Measurements from ENCODE around the gene UBA1.
"Not testable (repeated sequence)": the region's sequence is repeated elsewhere in the genome, so short reads cannot be mapped to it uniquely, and the experiment has no call there.

The UBA1 gene

DNA sequence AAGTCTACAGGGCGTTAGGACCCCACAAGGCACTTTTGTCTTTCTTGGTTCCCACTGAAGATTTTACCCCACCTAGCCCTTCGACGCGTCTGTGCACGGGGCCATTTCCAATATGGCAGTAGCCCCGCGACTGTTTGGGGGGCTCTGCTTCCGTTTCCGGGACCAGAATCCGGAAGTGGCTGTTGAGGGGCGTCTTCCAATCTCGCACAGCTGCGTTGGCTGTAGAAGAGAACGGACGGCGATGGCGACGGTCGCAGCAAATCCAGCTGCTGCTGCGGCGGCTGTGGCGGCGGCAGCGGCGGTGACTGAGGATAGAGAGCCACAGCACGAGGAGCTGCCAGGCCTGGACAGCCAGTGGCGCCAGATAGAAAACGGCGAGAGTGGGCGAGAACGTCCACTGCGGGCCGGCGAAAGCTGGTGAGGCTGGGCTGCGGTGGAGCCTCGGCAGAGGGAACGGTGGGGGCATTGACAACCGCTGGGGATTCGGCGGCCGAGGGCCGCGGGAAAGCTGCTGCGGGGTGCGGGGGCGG lies 39.2 kb downstream of the UBA1 start, which contains the start of gene USP11:
TSS of gene USP11 (plus strand) at position 207 of the 530 bp plus-strand sequence. CDS start at position 242, 35 bp downstream.
- peak; percentile 69 for DNase-seq

DNA sequence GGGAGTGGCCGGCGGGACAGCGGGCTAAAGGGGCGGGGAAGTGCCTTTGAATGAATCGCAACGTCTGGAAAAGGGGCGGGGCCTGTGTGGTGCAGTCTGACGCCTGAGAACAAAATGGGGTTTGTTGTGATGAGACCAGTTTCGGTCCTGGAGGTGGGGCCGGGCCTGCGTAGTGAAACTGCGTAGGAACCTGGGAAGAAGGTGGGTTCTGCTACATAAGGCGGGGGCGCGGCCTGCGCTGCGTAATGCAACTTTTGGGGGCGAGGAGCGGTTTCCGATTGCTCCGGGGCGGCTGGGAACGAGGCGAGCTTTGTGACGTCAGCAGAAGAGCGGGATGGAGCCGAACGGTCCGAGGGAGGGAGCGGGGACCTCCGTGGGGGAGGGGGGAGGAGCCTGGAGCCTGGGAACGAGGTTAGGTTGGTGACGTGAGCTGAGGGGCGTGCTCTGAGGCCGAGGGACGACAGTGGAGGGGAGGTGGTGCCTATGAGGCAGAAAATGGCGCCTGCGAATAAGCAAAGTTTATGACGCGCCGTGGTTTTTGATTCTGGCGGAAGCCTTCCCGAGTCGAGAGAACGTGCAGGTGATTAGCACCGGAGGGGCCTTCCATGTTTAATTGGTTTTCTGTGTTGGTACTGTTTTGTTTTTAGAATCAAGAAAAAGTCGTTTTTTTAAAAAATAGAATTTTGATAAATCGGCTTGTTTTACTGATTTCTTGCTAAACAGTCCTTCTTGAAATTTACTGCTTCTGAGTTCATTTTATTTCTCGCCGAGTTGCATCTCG lies 39.9 kb downstream of the UBA1 start:
- DNase-seq = peak; percentile 94

DNA sequence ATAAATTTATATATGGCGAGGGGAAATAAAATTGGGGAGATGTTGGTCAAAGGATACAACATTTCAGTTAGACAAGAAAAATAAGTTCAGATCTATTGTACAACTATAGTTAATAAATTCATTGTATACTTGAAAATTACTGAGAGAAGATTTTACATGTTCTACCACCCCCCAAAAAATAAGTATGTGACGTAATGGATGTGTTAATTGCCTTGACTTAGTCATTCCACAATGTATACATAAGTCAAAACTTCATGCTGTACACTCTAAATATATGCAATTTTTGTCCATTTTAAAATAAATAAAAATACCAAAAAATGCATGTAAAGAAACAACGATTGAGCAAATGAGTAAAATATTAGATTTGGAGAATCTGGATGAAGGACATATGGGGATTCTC lies 41.0 kb downstream of the UBA1 start:
- DNase-seq = no peak

DNA sequence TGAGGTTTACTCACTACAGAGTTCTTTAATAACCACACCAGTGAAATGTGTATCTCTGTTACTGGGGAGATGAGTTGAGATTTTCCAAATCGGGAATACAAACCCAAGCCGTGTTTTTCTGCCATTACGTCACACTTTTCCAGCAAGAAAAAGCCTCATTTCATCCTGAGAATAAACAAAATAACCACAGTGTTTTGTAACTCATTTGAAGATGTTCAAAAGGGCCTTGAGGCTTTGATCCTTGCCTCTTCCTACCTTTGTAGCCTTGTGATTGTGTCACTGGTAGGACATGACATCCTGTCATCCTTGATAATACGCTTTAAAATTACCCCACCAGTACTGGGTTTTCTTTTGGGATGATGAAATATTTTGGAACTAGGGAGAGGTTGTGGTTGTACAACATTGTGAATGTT lies 42.1 kb downstream of the UBA1 start:
- DNase-seq = no peak

DNA sequence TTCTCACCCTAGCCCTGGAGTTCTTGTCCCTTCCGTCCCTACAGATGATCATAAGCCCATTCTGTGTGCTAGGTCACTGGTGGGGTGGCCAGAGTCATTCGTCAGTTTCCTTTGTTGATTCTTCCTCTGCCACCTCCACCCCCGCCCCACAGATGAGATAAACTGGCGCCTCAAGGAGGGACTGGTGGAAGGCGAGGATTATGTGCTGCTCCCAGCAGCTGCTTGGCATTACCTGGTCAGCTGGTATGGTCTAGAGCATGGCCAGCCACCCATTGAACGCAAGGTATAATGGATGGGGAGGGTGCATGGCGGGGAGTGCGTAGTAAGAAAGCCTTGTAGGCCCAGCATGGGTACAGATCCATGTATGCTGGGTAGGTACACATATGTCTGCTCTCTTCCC lies 45.6 kb downstream of the UBA1 start:
- DNase-seq = no peak

DNA sequence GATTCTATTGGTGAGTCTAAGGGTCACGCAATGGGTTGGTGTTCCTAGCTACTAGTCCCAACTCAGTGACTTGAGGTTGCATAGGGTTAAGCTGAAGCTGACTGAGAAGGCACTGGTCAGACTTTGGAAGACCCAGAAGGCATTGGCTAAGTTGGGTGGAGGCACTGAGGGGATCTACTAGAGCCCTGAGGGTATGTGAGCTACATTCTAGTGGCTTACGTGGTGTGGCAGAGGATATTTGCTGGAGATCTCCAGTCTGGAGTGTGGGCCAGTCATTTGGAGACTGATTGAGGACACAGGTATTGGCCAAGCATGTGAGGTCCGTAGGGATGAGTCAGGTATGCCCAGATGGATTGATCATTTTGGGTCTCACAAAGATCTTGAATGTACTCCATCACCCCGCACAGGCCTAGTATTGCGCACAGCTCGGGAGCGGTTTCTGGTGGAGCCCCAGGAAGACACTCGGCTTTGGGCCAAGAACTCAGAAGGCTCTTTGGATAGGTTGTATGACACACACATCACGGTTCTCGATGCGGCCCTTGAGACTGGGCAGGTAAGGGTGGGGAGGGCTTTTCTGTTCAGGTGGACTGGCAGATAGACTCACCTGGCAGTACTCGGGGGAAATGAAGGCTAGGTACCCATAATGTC lies 46.4 kb downstream of the UBA1 start:
- no peak for DNase-seq

DNA sequence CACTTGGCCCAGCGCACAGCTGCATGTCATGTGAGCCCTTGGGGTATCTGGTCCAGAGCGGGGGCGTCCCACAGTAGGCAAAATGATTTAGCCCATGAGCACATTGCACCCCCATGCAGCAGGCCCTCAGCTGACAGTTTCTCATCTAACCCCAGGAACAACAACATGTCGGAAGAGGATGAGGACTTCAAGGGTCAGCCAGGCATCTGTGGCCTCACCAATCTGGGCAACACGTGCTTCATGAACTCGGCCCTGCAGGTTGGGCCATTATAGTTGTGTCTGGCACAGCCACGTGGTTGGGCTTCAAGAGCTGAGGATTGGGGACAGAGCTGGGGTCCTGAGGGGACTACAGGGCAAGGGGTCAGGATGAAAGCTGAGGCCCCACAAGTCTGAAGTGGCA lies 47.0 kb downstream of the UBA1 start:
- DNase-seq = no peak

DNA sequence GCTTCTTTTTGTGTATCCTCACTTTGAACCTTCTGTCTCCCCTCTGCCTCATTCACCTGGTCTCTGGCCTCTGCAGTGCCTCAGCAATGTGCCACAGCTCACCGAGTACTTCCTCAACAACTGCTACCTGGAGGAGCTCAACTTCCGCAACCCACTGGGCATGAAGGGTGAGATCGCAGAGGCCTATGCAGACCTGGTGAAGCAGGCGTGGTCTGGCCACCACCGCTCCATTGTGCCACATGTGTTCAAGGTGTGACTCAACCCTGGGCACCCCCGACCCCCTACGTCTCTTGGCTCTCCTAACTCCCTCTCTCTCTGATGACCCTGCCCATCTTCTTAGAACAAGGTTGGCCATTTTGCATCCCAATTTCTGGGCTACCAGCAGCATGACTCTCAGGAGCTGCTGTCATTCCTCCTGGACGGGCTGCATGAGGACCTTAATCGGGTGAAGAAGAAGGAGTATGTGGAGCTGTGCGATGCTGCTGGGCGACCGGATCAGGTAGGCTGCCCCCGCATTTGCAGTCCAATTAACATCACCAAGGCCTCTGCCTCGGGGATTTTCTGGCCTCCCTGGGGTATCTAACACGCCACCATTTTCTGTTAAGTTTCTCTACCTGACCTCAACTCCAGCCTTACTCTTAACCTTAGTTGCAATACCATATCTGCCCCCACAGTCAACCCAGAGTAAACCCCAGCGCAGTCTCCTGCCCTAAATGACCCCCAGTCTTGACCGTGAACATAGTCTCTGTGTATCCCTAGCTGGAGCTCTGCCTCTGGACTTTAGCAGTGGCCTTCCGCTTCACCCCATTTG lies 47.8 kb downstream of the UBA1 start:
- no peak for DNase-seq

DNA sequence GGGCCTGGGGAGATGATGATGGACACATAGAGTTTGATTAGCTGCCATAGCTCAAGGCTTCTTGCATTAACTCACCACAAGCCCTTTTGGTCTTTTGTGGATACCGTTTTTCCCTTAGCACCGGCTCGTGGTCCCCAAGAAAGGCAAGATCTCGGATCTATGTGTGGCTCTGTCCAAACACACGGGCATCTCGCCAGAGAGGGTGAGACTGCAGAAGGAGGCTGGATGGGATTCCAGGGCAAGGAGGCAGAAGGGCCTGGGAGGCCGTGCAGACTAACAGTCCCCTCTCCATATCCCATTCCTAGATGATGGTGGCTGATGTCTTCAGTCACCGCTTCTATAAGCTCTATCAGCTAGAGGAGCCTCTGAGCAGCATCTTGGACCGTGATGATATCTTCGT lies 48.7 kb downstream of the UBA1 start:
- no peak for DNase-seq

DNA sequence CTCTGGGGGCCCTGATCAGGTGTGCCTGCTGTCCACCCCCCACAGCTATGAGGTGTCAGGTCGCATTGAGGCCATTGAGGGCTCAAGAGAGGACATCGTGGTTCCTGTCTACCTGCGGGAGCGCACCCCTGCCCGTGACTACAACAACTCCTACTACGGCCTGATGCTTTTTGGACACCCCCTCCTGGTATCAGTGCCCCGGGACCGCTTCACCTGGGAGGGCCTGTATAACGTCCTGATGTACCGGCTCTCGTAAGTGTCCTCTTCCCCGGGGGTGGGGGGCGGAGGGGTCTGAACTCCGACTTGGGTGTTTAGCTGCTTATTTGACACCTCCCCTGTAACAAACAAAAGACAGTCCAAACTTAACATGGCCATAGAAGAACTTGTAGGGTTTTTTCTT lies 49.7 kb downstream of the UBA1 start:
- no peak for DNase-seq

DNA sequence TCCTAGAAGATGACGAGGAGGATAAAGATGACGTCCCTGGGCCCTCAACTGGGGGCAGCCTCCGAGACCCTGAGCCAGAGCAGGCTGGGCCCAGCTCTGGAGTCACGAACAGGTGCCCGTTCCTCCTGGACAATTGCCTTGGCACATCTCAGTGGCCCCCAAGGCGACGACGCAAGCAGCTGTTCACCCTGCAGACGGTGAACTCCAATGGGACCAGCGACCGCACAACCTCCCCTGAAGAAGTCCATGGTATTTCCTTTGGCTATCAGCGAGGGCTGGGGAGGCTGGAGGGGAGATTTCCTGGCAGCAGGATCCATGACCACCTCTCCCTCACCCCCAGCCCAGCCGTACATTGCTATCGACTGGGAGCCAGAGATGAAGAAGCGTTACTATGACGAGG lies 51.0 kb downstream of the UBA1 start:
- no peak for DNase-seq

DNA sequence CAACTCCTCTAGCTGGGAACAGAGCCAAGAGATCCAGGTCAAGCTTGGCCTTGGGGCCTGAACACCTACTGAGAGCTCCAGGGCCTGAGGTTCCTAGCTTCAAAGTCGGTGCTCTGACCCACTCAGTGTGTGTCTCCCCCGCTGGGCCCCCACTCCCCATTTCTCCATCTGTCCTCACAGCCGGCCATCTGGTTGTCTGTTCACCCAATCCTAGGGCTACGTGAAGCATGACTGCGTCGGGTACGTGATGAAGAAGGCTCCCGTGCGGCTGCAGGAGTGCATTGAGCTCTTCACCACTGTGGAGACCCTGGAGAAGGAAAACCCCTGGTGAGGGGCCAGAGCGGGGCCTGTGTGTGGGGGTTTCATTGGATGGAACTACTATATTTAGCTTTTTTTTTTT lies 51.5 kb downstream of the UBA1 start:
- no peak for DNase-seq

DNA sequence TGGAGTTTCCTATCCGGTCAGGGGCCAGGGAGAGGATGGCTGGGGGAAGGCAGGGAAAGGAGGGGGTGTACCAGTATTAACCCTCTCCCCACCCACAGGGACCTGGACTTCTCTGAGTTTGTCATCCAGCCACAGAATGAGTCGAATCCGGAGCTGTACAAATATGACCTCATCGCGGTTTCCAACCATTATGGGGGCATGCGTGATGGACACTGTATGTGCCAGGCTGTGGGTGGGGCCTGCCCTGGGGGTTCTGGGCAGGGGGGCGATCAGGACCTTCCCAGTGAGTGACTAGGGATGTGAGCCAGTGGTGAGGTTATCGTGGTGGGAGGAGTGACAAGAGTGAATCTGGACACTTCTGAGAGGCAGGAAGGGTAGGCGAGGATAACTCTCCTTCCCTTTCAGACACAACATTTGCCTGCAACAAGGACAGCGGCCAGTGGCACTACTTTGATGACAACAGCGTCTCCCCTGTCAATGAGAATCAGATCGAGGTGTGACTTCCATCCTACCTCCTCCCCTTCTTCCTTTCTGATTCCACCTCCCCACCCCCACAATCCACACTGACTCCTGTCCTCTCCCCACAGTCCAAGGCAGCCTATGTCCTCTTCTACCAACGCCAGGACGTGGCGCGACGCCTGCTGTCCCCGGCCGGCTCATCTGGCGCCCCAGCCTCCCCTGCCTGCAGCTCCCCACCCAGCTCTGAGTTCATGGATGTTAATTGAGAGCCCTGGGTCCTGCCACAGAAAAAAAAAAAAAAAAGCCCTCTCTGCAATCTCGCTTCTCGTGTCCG lies 53.8 kb downstream of the UBA1 start:
- no peak for DNase-seq

DNA sequence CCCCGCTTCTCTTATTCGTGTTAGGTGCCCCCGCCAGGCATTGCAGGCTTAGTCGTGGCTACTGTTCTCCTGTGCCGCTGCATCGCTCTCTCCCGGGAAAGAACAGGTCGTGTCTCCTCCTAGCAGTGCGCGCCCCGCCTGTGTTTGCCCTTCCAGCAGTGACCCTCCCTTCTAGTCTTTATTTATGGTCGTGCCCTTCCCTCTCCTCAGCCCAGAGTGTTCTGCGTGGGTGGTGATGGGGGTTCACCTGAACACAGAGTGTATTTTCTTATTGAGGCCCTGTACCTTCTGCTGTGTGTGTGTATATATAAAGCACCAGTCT lies 54.3 kb downstream of the UBA1 start:
- DNase-seq = no peak

DNA sequence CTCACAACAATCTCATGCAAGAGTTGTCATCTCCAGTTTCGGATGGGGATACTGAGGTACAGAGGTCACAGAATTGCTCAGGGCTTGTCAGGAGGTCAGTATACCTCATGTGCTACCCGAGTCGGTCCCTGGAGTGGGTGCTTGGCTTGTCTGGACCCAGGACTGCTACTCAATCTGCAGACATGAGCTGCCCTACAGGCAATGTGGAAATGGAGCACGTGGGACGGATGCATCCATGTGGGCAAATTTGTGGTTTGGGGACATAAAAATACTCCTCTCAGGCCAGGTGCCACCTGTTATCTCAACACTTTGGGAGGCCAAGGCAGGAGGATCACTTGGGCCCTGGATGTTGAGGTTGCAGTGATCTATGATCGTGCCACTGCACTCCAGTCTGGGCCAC lies 54.9 kb downstream of the UBA1 start:
- DNase-seq = no peak

DNA sequence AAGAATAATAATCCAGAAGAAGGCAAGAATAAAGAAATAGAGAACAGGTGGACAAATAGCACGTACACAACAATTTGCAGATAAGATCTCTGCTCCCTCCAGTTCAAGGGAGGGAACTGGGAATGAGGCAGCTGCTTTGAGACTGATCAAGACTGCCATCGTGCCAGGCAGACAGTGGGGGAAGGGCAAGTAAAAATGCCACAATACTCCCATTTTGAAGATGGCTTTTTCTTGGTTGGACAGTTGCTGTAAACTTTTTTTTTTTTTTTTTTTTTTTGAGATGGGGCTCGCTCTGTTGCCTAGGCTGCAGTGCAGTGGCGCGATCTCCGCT lies 56.4 kb downstream of the UBA1 start:
- DNase-seq = no peak

DNA sequence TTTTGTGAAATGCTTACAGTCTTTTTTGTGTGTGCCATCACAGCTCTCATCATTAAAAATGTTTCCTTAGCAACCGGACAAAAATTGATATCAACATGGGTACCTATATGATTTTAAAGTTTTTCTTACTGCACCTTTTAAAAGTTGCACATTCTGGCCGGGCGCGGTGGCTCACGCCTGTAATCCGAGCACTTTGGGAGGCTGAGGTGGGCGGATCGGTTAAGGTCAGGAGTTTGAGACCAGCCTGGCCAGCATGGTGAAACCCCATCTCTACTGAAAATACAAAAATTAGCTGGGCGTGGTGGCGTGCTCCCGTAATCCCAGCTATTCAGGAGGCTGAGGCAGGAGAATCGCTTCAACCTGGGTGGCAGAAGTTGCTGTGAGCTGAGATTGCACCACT lies 64.0 kb downstream of the UBA1 start:
- DNase-seq = not testable (repeated sequence)
